ENCODE measurements around the gene POU3F1. TPM values are rescaled to one million over a fixed set of nuclear protein-coding genes. Genes with fewer than 3 reads are reported as not detected.

POU3F1 gene
- total and polyA plus RNA-seq, 9 donors: 0.04 to 0.53 (median 0.15) TPM; not detected in 4

DNA sequence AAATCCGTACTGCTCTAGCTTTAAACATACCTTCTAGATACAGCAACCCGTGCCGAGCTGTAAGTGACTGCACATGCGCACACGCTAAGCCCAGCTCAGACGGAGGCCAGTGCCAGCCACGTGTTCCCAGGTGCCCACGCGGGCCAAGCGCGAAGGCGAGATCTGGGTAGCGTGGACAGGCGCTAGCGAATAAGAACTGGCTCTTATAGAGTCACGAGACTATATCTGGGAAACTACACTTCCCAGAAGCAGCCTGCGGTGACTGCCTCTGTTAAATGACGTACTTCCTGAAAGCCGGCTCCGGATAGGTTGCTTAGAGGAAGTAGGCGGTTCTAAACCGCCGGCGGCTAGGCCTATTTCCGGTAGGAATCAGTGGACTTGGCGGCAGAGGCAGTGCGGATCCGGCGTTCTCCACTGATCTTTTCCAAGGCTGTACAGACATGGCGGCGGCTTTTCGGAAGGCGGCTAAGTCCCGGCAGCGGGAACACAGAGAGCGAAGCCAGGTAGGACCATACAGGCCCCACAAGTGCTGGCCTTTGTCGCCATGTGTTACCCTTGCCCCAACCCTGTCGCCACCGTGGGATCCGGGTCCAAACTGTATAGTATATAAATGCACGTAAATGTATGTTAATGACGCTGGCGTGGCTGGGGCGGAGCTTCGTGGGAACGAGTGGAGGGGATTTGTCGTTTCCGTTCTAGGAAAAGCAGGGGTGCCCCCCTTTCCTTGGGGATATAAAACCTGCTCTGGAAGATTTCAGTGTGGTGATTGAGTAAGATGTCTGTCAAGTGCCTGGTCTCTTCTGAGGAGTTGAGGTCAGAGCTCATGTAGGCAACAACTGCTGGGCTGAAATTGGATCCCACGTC lies 34.0 kb downstream of the POU3F1 start, which contains the start of gene UTP11:
Gene UTP11 (plus strand): TSS at position 372 of the 864 bp plus-strand sequence. CDS start 69 bp downstream, at position 441.
- Histone ChIP-seq H3K27me3 (no peaks in the 10 kb centered on the region), H3K4me1 (ENCODE audit: insufficient read depth) (no peaks in the 10 kb centered on the region), H3K4me3 (peak within 1 kb of the TSS; percentile 84), H3K36me3 (no peaks in the 10 kb centered on the region), H3K27ac (peak within 1 kb of the TSS; percentile 62 to 74), H3K9me3 (no peaks in the 10 kb centered on the region)
- WGBS, 3 donors: 1% methylated on average over 49 of the region's 49 CpGs
- intact Hi-C loops (cut with DNase I): no loop called here
- DNase-seq: peak; percentile 90 to 95 (median 91)
- TF ChIP-seq EP300 (IDR thresholded peaks at IDR 0.05): peak; percentile 87
- TF ChIP-seq, protein P1, sequence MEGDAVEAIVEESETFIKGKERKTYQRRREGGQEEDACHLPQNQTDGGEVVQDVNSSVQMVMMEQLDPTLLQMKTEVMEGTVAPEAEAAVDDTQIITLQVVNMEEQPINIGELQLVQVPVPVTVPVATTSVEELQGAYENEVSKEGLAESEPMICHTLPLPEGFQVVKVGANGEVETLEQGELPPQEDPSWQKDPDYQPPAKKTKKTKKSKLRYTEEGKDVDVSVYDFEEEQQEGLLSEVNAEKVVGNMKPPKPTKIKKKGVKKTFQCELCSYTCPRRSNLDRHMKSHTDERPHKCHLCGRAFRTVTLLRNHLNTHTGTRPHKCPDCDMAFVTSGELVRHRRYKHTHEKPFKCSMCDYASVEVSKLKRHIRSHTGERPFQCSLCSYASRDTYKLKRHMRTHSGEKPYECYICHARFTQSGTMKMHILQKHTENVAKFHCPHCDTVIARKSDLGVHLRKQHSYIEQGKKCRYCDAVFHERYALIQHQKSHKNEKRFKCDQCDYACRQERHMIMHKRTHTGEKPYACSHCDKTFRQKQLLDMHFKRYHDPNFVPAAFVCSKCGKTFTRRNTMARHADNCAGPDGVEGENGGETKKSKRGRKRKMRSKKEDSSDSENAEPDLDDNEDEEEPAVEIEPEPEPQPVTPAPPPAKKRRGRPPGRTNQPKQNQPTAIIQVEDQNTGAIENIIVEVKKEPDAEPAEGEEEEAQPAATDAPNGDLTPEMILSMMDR (IDR thresholded peaks at IDR 0.05): peak in 1 of 3 donors; percentile 6
- TF ChIP-seq POLR2A (IDR thresholded peaks at IDR 0.05): peak; percentile 46

DNA sequence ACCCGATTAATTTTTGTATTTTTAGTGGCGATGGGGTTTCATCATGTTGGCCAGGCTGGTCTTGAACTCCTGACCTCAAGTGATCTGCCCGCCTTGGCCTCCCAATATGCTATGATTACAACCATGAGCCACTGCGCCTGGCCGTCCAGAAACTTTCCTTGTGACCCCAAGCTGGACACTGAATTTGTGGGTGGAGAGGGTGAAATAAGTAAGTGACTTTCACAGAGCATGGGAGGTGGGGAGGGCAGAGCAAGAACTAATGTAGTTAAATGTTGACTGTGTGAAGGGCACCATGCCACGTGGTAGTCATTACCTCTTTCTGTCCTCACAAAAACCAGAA lies 36.8 kb downstream of the POU3F1 start:
- no peak overlapping the region for H3K4me3 ChIP-seq
- H3K27me3 ChIP-seq: no peaks in the 10 kb centered on the region
- TF ChIP-seq, protein P1 (IDR thresholded peaks at IDR 0.05): no peak
- TF ChIP-seq EP300 (IDR thresholded peaks at IDR 0.05) (no peak), POLR2A (IDR thresholded peaks at IDR 0.05) (no peak)
- no peaks in the 10 kb centered on the region for H3K9me3 ChIP-seq
- WGBS, 3 donors: 74 to 91% (median 82%) methylated on average over 6 of the region's 6 CpGs
- intact Hi-C loops (cut with DNase I): no loop called here
- DNase-seq: peak in 1 of 5 donors; percentile 12
- H3K4me1 ChIP-seq (ENCODE audit: insufficient read depth): no peaks in the 10 kb centered on the region
- no peak overlapping the region for H3K27ac ChIP-seq
- no peaks in the 10 kb centered on the region for H3K36me3 ChIP-seq

DNA sequence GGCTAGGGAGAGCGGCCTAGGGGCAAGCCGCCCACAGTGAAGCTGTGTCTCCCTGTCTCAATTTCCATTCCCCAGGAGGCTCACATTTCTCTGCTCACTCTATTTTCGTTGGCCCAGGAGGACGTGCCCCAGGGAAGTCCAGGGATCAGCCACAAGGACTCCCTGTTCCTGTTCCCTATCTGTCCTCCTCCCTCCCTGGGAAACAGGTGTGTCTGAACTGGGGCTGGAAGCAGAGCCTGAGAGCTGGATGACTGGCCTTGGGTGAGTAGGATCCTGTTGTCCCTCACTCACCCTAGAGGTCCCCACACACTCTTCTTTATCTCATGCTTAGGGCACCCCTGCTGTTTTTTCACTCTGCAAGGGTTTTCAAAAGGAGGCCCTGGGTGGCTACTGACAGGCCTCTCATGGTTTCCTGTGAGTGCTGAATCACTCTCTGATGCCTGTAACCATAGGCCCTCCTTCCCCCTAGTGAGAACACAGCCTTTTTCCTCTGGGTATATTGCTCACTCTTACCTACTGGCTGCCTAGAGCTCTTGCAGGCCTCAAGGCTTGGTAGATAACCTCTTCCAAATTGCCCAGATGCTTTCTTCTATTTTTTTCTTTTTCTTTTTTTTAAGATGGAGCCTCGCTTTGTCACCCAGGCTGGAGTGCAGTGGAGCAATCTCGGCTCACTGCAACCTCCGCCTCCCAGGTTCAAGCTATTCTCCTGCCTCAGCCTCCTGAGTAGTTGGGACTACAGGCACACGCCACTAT lies 37.3 kb downstream of the POU3F1 start:
- Histone ChIP-seq H3K4me1 (ENCODE audit: insufficient read depth) (no peaks in the 10 kb centered on the region), H3K4me3 (no peak overlapping the region), H3K9me3 (no peaks in the 10 kb centered on the region), H3K36me3 (no peaks in the 10 kb centered on the region), H3K27me3 (no peaks in the 10 kb centered on the region), H3K27ac (no peak overlapping the region)
- 73 to 79% (median 73%) methylated on average over 8 of the region's 8 CpGs for WGBS, 3 donors
- TF ChIP-seq EP300 (IDR thresholded peaks at IDR 0.05): no peak
- TF ChIP-seq, protein P1 (IDR thresholded peaks at IDR 0.05): no peak
- no peak for TF ChIP-seq POLR2A (IDR thresholded peaks at IDR 0.05)
- intact Hi-C loops (cut with DNase I): no loop called here
- DNase-seq: peak in 1 of 5 donors; percentile 11

DNA sequence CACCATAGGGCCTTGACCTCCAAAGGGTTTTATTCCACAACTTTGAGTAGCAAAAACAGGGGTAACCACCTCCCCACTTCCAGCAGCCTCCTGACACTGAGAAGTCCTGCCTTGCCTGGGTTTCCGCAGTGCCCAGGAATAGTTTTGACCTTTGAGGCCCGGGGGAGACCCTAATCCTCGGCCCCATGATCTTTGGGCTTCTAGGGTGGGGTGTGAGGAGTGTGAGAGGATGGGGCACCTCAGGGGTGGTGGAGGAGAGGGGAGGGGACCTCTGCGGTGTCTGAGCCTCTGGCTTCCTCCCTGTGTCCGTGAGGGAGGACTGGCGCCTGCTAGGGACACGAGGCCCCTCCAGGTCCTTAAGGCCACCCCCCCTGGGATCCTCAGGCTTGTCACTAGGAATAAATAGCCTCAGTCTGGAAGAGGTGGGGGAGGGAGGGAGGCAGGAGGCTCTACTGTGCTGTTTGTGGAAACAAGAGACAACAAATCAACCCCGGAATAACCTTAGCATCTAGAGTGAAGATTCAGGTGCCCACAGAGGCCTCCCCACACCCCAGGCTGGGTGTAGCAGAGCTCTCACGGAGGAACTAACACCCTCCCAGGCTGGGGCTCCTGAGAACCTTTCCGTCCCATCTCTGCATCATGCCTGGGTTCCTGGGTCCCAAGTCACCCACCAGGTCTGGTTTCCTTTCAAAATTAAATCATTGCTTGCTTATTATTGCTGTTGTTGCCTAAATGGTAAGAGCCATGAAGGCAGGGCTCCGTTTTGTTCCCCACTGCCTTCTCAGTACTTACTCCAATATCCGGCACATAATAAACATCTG lies 40.4 kb downstream of the POU3F1 start:
- 65 to 73% (median 66%) methylated on average over 12 of the region's 12 CpGs for WGBS, 3 donors
- H3K4me3 ChIP-seq: peak overlapping the region; percentile 64
- TF ChIP-seq, protein P1 (IDR thresholded peaks at IDR 0.05): no peak
- TF ChIP-seq POLR2A (IDR thresholded peaks at IDR 0.05): no peak
- TF ChIP-seq EP300 (IDR thresholded peaks at IDR 0.05): no peak
- intact Hi-C loops (cut with DNase I): no loop called here
- no peaks in the 10 kb centered on the region for H3K36me3 ChIP-seq
- DNase-seq: peak in 1 of 5 donors; percentile 44
- no peaks in the 10 kb centered on the region for H3K27me3 ChIP-seq
- H3K27ac ChIP-seq: peak overlapping the region; percentile 13 to 65
- H3K4me1 ChIP-seq (ENCODE audit: insufficient read depth): peaks cover 8% of the 10 kb centered on the region
- H3K9me3 ChIP-seq: no peaks in the 10 kb centered on the region

Measured in ovary (tissue), 9 donors.